ENCODE measurements around the gene ALB. TPM values are rescaled to one million over a fixed set of nuclear protein-coding genes. Genes with fewer than 3 reads are reported as not detected.

ALB gene
- total and polyA plus RNA-seq, 2 of the 8 experiments (the other 6 are each of a cell fraction or from before 2014, with no cell fraction given), result 0.12 TPM; not detected in 1

GRCh38 chr4:73440653-73441052 is 36.6 kb downstream of the ALB start:
- Histone ChIP-seq H4K20me1 (replicated peaks in 1 of 2; ENCODE audit: control insufficient read depth in 1 of 2, insufficient read depth in 2 of 2, low read length in 2 of 2) (no peaks in the 10 kb centered on the region), H4K5ac (ENCODE audit: insufficient read length, low read depth, low read length) (no peak overlapping the region), H3K4me3 (ENCODE audit: extremely low read depth in 1 of 4, insufficient read depth in 2 of 4, low read depth in 3 of 4, low read length in 4 of 4) (no peak overlapping the region), H2BK12ac (ENCODE audit: low read depth, low read length) (no peak overlapping the region), H3K14ac (ENCODE audit: insufficient read length) (no peak overlapping the region), H3K79me2 (ENCODE audit: control insufficient read depth in 1 of 2, insufficient read depth in 2 of 2, low read length in 2 of 2) (no peaks in the 10 kb centered on the region), H3K23ac (ENCODE audit: insufficient read length) (no peak overlapping the region), H2AK5ac (ENCODE audit: low read depth, low read length) (no peak overlapping the region), H3K56ac (replicated peaks; ENCODE audit: insufficient read length, low read depth, low read length) (no peak overlapping the region), H3K4me1 (replicated peaks in 1 of 4; ENCODE audit: control insufficient read depth in 3 of 4, insufficient read depth in 4 of 4, low read length in 3 of 4) (no peaks in the 10 kb centered on the region), H3K4me2 (ENCODE audit: insufficient read depth in 1 of 2, low read depth in 2 of 2, low read length in 2 of 2) (no peak overlapping the region), H4K91ac (replicated peaks; ENCODE audit: insufficient read length, low read length) (no peak overlapping the region), H3K36me3 (ENCODE audit: control insufficient read depth in 2 of 4, insufficient read depth in 4 of 4, low read length in 3 of 4) (no peaks in the 10 kb centered on the region), H3K27me3 (replicated peaks in 1 of 4; ENCODE audit: control insufficient read depth in 3 of 4, extremely low read depth in 1 of 4, insufficient read depth in 3 of 4, low read length in 3 of 4) (no peaks in the 10 kb centered on the region), H3K9me3 (ENCODE audit: insufficient read depth in 2 of 2, low read depth in 1 of 2, low read length in 1 of 2) (no peaks in the 10 kb centered on the region), H2BK5ac (ENCODE audit: low read depth, low read length) (no peak overlapping the region), H3K4ac (replicated peaks; ENCODE audit: insufficient read length, low read depth, low read length) (no peak overlapping the region), H3K27ac (ENCODE audit: low read depth, low read length) (no peak overlapping the region), H3K23me2 (ENCODE audit: low read depth, low read length) (no peaks in the 10 kb centered on the region), H3K18ac (ENCODE audit: extremely low read depth, low read length) (no peak overlapping the region), H2BK120ac (replicated peaks; ENCODE audit: low read depth, low read length) (no peak overlapping the region), H2AFZ (ENCODE audit: low read length) (peak overlapping the region; percentile 79; the same call in 1 of the 2 replicates), H4K8ac (ENCODE audit: extremely low read depth, insufficient read depth, low read length) (no peak overlapping the region), H3K9ac (replicated peaks in 1 of 4; ENCODE audit: extremely low read depth in 1 of 4, low read depth in 3 of 4, low read length in 3 of 4) (no peak overlapping the region), H2BK20ac (ENCODE audit: low read length) (no peak overlapping the region), H3K79me1 (ENCODE audit: low read depth, low read length) (no peaks in the 10 kb centered on the region), H2BK15ac (ENCODE audit: low read length) (no peak overlapping the region)
- FAIRE-seq (no peak), DNase-seq (ENCODE audit: low read depth in 1 of 2, low spot score in 2 of 2) (no peak)
- 98% methylated on average over 3 of the region's 3 CpGs; no CpG with 5 or more reads in 1 of the 2 experiments for WGBS, 2 experiments (ENCODE audit: extremely low coverage in 1 of 2, insufficient coverage in 1 of 2, insufficient read length in 1 of 2, insufficient replicate concordance in 2 of 2, low coverage in 1 of 2, low lambda C conversion rate in 2 of 2, missing lambda C conversion rate in 1 of 2)
- CTCF ChIA-PET (ENCODE audit: partially characterized antibody), result no interaction called here
- POLR2A ChIA-PET (ENCODE audit: partially characterized antibody), result no interaction called here
- TF ChIP-seq BCL11A (IDR thresholded peaks at IDR 0.05; ENCODE audit: low read depth in 2 of 2, low read length in 2 of 2) (no peak), CBX5 (IDR thresholded peaks at IDR 0.05; ENCODE audit: low read depth, low read length) (no peak), HDAC6 (IDR thresholded peaks at IDR 0.05; ENCODE audit: low read depth, low read length) (no peak), HDAC2 (IDR thresholded peaks at IDR 0.05; ENCODE audit: borderline replicate concordance in 1 of 2, low read depth in 2 of 2, low read length in 2 of 2) (no peak), SUZ12 (IDR thresholded peaks at IDR 0.05; ENCODE audit: low read length) (no peak), ATF3 (IDR thresholded peaks at IDR 0.05; ENCODE audit: insufficient read depth, low read depth, low read length) (no peak), CEBPB (IDR thresholded peaks at IDR 0.05; ENCODE audit: low read depth, low read length) (no peak), POLR2A (IDR thresholded peaks at IDR 0.05; ENCODE audit: control extremely low read depth in 1 of 2, low read depth in 2 of 2, low read length in 2 of 2) (no peak), NANOG (IDR thresholded peaks at IDR 0.05; ENCODE audit: insufficient read depth, low read depth, low read length, poor library complexity, severe bottlenecking) (no peak), SP4 (IDR thresholded peaks at IDR 0.05; ENCODE audit: low read length) (no peak), POU5F1 (IDR thresholded peaks at IDR 0.05; ENCODE audit: low read depth, low read length) (no peak), CTCF (IDR thresholded peaks at IDR 0.05; ENCODE audit: control extremely low read depth in 1 of 3, insufficient read depth in 1 of 3, low read depth in 1 of 3, low read length in 3 of 3) (no peak)

Measured in H1 (cell line).